T-helper 1 cell (primary cell): Measurements from ENCODE around the gene DUSP12.
"Not testable (repeated sequence)": the region's sequence is repeated elsewhere in the genome, so short reads cannot be mapped to it uniquely, and the experiment has no call there.

Experiments used
- DNase-seq, 5 donors: peaks; one replicate each; pipeline ENCODE4 v3.0.0-alpha.2; 2012 to 2020
- total RNA-seq, 4 donors: gene quantifications; one replicate each; lab custom pipeline; 2026; lab: John Stamatoyannopoulos, UW

DUSP12 gene
- total RNA-seq, result 10.5 to 15.0 (median 13.5) reads per million in 4 donors

- DNase-seq, result peak; percentile 64 to 92 (median 78)
Measured at GRCh38 chr1:161749509-161750407, at the start of gene DUSP12. Gene DUSP12 (plus strand): TSS chr1:161749786. CDS start chr1:161749802, 16 bp downstream.

GRCh38 chr1:161702250-161702649 lies 47.3 kb upstream of the DUSP12 start:
- no peak for DNase-seq

GRCh38 chr1:161705537-161705936 lies 44.0 kb upstream of the DUSP12 start:
- no peak for DNase-seq

GRCh38 chr1:161706113-161706481 lies 43.5 kb upstream of the DUSP12 start:
- DNase-seq, result no peak

- DNase-seq, result no peak
Measured at GRCh38 chr1:161706482-161707347, 42.9 kb upstream of the DUSP12 start, which contains the start of gene FCRLA. Gene FCRLA (plus strand): TSS chr1:161707229. CDS start chr1:161707265, 36 bp downstream.

GRCh38 chr1:161707503-161707902 lies 42.1 kb upstream of the DUSP12 start:
- no peak for DNase-seq

- no peak for DNase-seq
Measured at GRCh38 chr1:161709373-161709772, 40.2 kb upstream of the DUSP12 start.

GRCh38 chr1:161710560-161710959 lies 39.0 kb upstream of the DUSP12 start:
- DNase-seq, result no peak

- DNase-seq, result no peak
Measured at GRCh38 chr1:161718559-161719324, 30.8 kb upstream of the DUSP12 start.

GRCh38 chr1:161719325-161719611 lies 30.3 kb upstream of the DUSP12 start:
- no peak for DNase-seq

GRCh38 chr1:161720422-161720821 lies 29.2 kb upstream of the DUSP12 start:
- no peak for DNase-seq

GRCh38 chr1:161720956-161721737 lies 28.4 kb upstream of the DUSP12 start, which contains the start of gene FCRLB:
Gene FCRLB (plus strand): TSS chr1:161721544. CDS start chr1:161722673, 1,129 bp downstream.
- no peak for DNase-seq

GRCh38 chr1:161721738-161722343 lies 27.7 kb upstream of the DUSP12 start:
- DNase-seq, result no peak

GRCh38 chr1:161722406-161722805 lies 27.2 kb upstream of the DUSP12 start:
- no peak for DNase-seq

- DNase-seq, result no peak
Measured at GRCh38 chr1:161723459-161724141, 26.0 kb upstream of the DUSP12 start.

GRCh38 chr1:161725258-161725907 lies 24.2 kb upstream of the DUSP12 start:
- not testable (repeated sequence) for DNase-seq

GRCh38 chr1:161725908-161726472 lies 23.6 kb upstream of the DUSP12 start:
- peak; percentile 4 to 34 (median 11) for DNase-seq

- peak; percentile 55 to 64 (median 62) for DNase-seq
Measured at GRCh38 chr1:161726473-161727255, 22.9 kb upstream of the DUSP12 start.
